H1 (cell line): Measurements from ENCODE around the gene MIB2. TPM values are rescaled to one million over a fixed set of nuclear protein-coding genes. Genes with fewer than 3 reads are reported as not detected.

Experiments
- CREB1 ChIP-seq: IDR thresholded peaks from 2 replicates; pipeline ENCODE4 v1.6.1; 2012; ENCODE audit warnings: inconsistent platforms
- CTBP2 ChIP-seq: IDR thresholded peaks from 2 replicates; pipeline ENCODE4 v1.7.0; 2011; ENCODE audit warnings: borderline replicate concordance, mild to moderate bottlenecking, moderate library complexity, mixed read lengths, low read length; ENCODE audit not compliant: insufficient read depth, insufficient read length
- EZH2 ChIP-seq: fragments of 200-600 bp; sonication (generic); IDR thresholded peaks from 2 replicates; pipeline ENCODE4 v1.7.1; 2012; ENCODE audit warnings: low read depth, mild to moderate bottlenecking, moderate library complexity, low read length, inconsistent platforms; ENCODE audit not compliant: severe bottlenecking
- GABPA ChIP-seq: IDR thresholded peaks from 2 replicates; pipeline ENCODE4 v1.6.1; 2011; ENCODE audit warnings: mild to moderate bottlenecking, low read length, moderate library complexity, borderline replicate concordance; ENCODE audit not compliant: insufficient read depth
- KDM1A ChIP-seq: fragments of 200-600, 300-600 bp; sonication (generic); IDR thresholded peaks from 2 replicates; pipeline ENCODE4 v1.7.1; 2016; ENCODE audit warnings: mild to moderate bottlenecking, low read length, borderline replicate concordance
- KDM5A ChIP-seq: fragments of 200-600 bp; IDR thresholded peaks from 2 replicates; pipeline ENCODE4 v1.7.1; 2012; ENCODE audit warnings: mild to moderate bottlenecking, low read length, inconsistent platforms, mixed read lengths
- PHF8 ChIP-seq: fragments of 200-600 bp; sonication (generic); conservative IDR thresholded peaks from 2 replicates; pipeline ENCODE4 v1.7.1; 2012; ENCODE audit warnings: low read depth, mild to moderate bottlenecking, inconsistent platforms, low read length, moderate library complexity
- RNF2 ChIP-seq: fragments of 200-900, 300-1000 bp; sonication (generic); IDR thresholded peaks from 2 replicates; pipeline ENCODE4 v1.7.1; 2016; ENCODE audit warnings: borderline replicate concordance, low read depth, mild to moderate bottlenecking, antibody characterized with exemption, low read length; ENCODE audit not compliant: poor library complexity, severe bottlenecking; ENCODE audit errors: missing control alignments
- SIN3A ChIP-seq, 2 experiments: IDR thresholded peaks in 1 of 2; conservative IDR thresholded peaks in 1 of 2; 2 replicates each; pipeline ENCODE4 v1.6.1; 2011 to 2012; ENCODE audit warnings: low read length in 2 of 2, improper control_type of control experiment in 1 of 2, low read depth in 1 of 2, mild to moderate bottlenecking in 1 of 2
- TAF1 ChIP-seq: IDR thresholded peaks from 2 replicates; pipeline ENCODE4 v1.6.1; 2011; ENCODE audit warnings: mild to moderate bottlenecking, low read depth, low read length
- TBP ChIP-seq: IDR thresholded peaks from 2 replicates; pipeline ENCODE4 v1.6.1; 2011; ENCODE audit warnings: low read depth, low read length, improper control_type of control experiment
- ZNF274 ChIP-seq: IDR thresholded peaks from 2 replicates; pipeline ENCODE4 v1.7.0; 2012; ENCODE audit warnings: low read length, borderline replicate concordance; ENCODE audit errors: extremely low read depth
- polyA plus RNA-seq, 7 experiments: library from polyadenylated mRNA; depleted of rRNA in 3 of 7; stranded (reverse) in 5 of 7; unstranded in 2 of 7; fragments of >200 nt in 5 of 7; fragments of 200-250 nt in 2 of 7; gene quantifications; 1 replicate in 5 of 7; 2 replicates in 1 of 7; 4 replicates in 1 of 7; pipeline versions ENCODE4 v1.2.1 to v1.2.3, GENCODE V29; 2011 to 2013; ENCODE audit warnings: missing spikeins in 2 of 7, mixed read lengths in 2 of 7
- total RNA-seq: library from RNA; stranded (reverse); fragmentation: NEBNext Ultra II Directional; extraction: Animal tissue kit (Norgen Biotek cat#: 25700); gene quantifications from 2 replicates; pipeline ENCODE4 v1.2.1, GENCODE V29; 2021
- TF ChIP-seq, protein P1 (sequence below), 3 experiments: IDR thresholded peaks; 1 replicate in 2 of 3; 2 replicates in 1 of 3; pipeline versions ENCODE4 v1.5.1 to v1.6.1; 2011; ENCODE audit warnings: low read length in 3 of 3, mild to moderate bottlenecking in 3 of 3, inconsistent platforms in 2 of 3, low read depth in 1 of 3, moderate library complexity in 1 of 3; ENCODE audit not compliant: insufficient read depth in 1 of 3; ENCODE audit errors: control extremely low read depth in 1 of 3
- TF ChIP-seq, protein P2 (sequence below): IDR thresholded peaks from 2 replicates; pipeline ENCODE4 v1.6.1; 2012; ENCODE audit warnings: inconsistent platforms
- TF ChIP-seq, protein P3 (sequence below): IDR thresholded peaks from 2 replicates; pipeline ENCODE4 v1.6.1; 2011; ENCODE audit warnings: low read length, improper control_type of control experiment
- TF ChIP-seq, protein P4 (sequence below): IDR thresholded peaks from 2 replicates; pipeline ENCODE4 v1.6.1; 2011; ENCODE audit warnings: low read depth, mild to moderate bottlenecking, low read length; ENCODE audit not compliant: insufficient read depth

MIB2 gene
- total and polyA plus RNA-seq, 2 of the 8 experiments (the other 6 are each of a cell fraction or from before 2014, with no cell fraction given) = 32.5 to 60.0 TPM

DNA sequence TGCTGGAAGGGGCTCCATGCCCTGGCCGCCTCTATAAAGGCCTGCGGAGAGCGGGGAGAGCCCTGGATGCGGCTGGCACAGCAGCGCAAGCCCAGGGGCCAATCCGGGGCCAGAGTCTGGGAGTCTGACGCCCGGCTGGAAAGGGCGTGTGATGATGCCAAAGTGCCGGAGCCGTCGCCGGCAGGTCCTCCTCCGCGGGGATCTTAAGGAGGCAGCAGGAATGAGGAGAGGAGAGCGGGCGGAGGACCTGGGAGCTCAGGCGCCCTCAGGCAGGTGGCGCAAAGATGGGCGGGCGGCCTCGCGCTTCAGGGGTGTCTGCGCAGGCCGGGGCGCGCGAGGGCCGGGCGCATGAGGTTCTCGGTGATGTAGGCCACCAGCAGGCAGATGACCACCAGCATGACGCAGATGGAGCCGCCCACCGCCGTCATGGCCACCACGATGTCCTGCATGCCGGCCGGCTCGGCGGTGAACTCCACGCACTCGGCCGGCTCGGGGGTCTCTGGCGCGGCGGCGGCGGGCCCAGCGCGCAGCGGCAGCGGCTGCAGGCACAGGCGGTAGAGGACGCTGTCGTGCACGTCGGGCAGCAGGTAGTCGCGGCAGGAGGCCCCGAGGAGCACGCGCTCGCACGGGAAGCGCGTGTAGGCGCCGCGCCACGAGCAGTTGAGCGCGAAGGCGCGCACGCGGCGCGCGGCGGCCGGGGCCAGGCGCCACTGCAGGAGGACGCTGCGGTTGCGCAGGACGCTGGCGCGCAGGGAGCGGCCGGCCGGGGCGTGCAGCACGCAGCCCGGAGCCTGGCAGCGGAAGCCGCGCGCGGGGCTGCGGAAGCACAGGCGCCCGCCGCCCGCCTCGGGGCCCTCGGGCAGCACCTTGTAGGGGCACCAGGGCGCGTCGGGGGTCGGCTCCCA is 16.0 kb upstream of the MIB2 start (continued):
- TF ChIP-seq CTBP2 = peak; percentile 70
- 0 out of 2 replicates have a peak, but pooled peaks have one; percentile 9 for TF ChIP-seq KDM1A
- TF ChIP-seq, protein P1, sequence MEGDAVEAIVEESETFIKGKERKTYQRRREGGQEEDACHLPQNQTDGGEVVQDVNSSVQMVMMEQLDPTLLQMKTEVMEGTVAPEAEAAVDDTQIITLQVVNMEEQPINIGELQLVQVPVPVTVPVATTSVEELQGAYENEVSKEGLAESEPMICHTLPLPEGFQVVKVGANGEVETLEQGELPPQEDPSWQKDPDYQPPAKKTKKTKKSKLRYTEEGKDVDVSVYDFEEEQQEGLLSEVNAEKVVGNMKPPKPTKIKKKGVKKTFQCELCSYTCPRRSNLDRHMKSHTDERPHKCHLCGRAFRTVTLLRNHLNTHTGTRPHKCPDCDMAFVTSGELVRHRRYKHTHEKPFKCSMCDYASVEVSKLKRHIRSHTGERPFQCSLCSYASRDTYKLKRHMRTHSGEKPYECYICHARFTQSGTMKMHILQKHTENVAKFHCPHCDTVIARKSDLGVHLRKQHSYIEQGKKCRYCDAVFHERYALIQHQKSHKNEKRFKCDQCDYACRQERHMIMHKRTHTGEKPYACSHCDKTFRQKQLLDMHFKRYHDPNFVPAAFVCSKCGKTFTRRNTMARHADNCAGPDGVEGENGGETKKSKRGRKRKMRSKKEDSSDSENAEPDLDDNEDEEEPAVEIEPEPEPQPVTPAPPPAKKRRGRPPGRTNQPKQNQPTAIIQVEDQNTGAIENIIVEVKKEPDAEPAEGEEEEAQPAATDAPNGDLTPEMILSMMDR (IDR thresholded peaks at IDR 0.05; ENCODE audit: control extremely low read depth in 1 of 3, insufficient read depth in 1 of 3, low read depth in 1 of 3, low read length in 3 of 3) = peak in 2 of 3 experiments; percentile 55 to 65; a peak in 3 of 4 replicates
- 0 out of 2 replicates have a peak, but pooled peaks have one; percentile 28 for TF ChIP-seq PHF8
- TF ChIP-seq CREB1 = peak; percentile 80
- no peak for TF ChIP-seq KDM5A
- TF ChIP-seq TAF1 = 0 out of 2 replicates have a peak, but pooled peaks have one; percentile 35
- TF ChIP-seq, protein P2, sequence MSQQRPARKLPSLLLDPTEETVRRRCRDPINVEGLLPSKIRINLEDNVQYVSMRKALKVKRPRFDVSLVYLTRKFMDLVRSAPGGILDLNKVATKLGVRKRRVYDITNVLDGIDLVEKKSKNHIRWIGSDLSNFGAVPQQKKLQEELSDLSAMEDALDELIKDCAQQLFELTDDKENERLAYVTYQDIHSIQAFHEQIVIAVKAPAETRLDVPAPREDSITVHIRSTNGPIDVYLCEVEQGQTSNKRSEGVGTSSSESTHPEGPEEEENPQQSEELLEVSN = peak; percentile 83
- TF ChIP-seq SIN3A (conservative IDR thresholded peaks at IDR 0.05 in 1 of 2, IDR thresholded peaks at IDR 0.05 in 1 of 2; ENCODE audit: low read depth in 1 of 2, low read length in 2 of 2) = 0 out of 4 replicates have a peak, but pooled peaks of 1 of the 2 experiments have one; percentile 32
- no peak for TF ChIP-seq ZNF274
- TF ChIP-seq, protein P3, sequence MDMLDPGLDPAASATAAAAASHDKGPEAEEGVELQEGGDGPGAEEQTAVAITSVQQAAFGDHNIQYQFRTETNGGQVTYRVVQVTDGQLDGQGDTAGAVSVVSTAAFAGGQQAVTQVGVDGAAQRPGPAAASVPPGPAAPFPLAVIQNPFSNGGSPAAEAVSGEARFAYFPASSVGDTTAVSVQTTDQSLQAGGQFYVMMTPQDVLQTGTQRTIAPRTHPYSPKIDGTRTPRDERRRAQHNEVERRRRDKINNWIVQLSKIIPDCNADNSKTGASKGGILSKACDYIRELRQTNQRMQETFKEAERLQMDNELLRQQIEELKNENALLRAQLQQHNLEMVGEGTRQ = no peak
- TF ChIP-seq RNF2 = peak; percentile 44
- TF ChIP-seq EZH2 = peak; percentile 37
- peak; percentile 77; the same call in 1 of the 2 replicates for TF ChIP-seq GABPA
- no peak for TF ChIP-seq TBP
- TF ChIP-seq, protein P4, sequence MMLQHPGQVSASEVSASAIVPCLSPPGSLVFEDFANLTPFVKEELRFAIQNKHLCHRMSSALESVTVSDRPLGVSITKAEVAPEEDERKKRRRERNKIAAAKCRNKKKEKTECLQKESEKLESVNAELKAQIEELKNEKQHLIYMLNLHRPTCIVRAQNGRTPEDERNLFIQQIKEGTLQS = no peak
